Panc1 (cell line): ENCODE results near the gene TEX261.

Experiments used
- CTCF ChIP-seq: fragments of 450-650 bp; IDR thresholded peaks from 2 replicates; pipeline ENCODE4 v1.5.1; 2017; ENCODE audit warnings: mild to moderate bottlenecking
- POLR2AphosphoS5 ChIP-seq: IDR thresholded peaks from 2 replicates; pipeline ENCODE4 v1.6.1; 2012; ENCODE audit warnings: mild to moderate bottlenecking, low read depth, low read length, moderate library complexity
- SIN3A ChIP-seq: IDR thresholded peaks from 2 replicates; pipeline ENCODE4 v1.6.1; 2012; ENCODE audit warnings: low read depth, mild to moderate bottlenecking, low read length, moderate library complexity, borderline replicate concordance; ENCODE audit not compliant: insufficient read depth
- TCF7L2 ChIP-seq: IDR thresholded peaks from 2 replicates; pipeline ENCODE4 v1.6.1; 2011; ENCODE audit warnings: mild to moderate bottlenecking, low read depth, low read length, inconsistent platforms

GRCh38 chr2:70961648-70961994 lies 33.1 kb downstream of the TEX261 start:
- no peak for TF ChIP-seq CTCF
- no peak for TF ChIP-seq POLR2AphosphoS5
- TF ChIP-seq SIN3A, result no peak
- no peak for TF ChIP-seq TCF7L2
